GM12864 (cell line): Measurements from ENCODE around the gene PROKR1.

ENCODE experiments used
- DNase-seq: peaks from one replicate; pipeline ENCODE4 v3.0.0-alpha.2; 2011; ENCODE audit warnings: low read depth
- H3K4me3 ChIP-seq: 2 replicates; pipeline ENCODE4 v1.5.1; 2011; ENCODE audit warnings: mild to moderate bottlenecking, low read depth, low read length, control low read depth
- CTCF ChIP-seq: IDR thresholded peaks from 2 replicates; pipeline ENCODE4 v1.5.1; 2011; ENCODE audit warnings: low read depth, mild to moderate bottlenecking, moderate library complexity, low read length, control low read depth, inconsistent platforms; ENCODE audit errors: missing control alignments

PROKR1 gene

GRCh38 chr2:68637047-68637446 is 6.3 kb upstream of the PROKR1 start:
- H3K4me3 ChIP-seq = no peak overlapping the region
- TF ChIP-seq CTCF = no peak
- DNase-seq = no peak

GRCh38 chr2:68643874-68644485 is 601 bp downstream of the PROKR1 start:
- TF ChIP-seq CTCF = no peak
- H3K4me3 ChIP-seq = no peak overlapping the region
- no peak for DNase-seq

- no peak overlapping the region for H3K4me3 ChIP-seq
- no peak for DNase-seq
- no peak for TF ChIP-seq CTCF
These were observed 2.1 kb downstream of the PROKR1 start for GRCh38 chr2:68645523-68645922.

- DNase-seq = no peak
- no peak overlapping the region for H3K4me3 ChIP-seq
- no peak for TF ChIP-seq CTCF
These were observed 2.9 kb downstream of the PROKR1 start for GRCh38 chr2:68646303-68646702.

- no peak for TF ChIP-seq CTCF
- no peak overlapping the region for H3K4me3 ChIP-seq
- no peak for DNase-seq
These were observed 7.3 kb downstream of the PROKR1 start for GRCh38 chr2:68650645-68651044.

- no peak for DNase-seq
- no peak for TF ChIP-seq CTCF
- no peak overlapping the region for H3K4me3 ChIP-seq
These were observed 9.7 kb downstream of the PROKR1 start for GRCh38 chr2:68653034-68653433.

GRCh38 chr2:68653538-68653982 is 10.2 kb downstream of the PROKR1 start:
- no peak overlapping the region for H3K4me3 ChIP-seq
- no peak for TF ChIP-seq CTCF
- DNase-seq = no peak
